ENCODE measurements around the gene SPINT1. TPM values are rescaled to one million over a fixed set of nuclear protein-coding genes. Genes with fewer than 3 reads are reported as not detected.

Gene SPINT1
- total and polyA plus RNA-seq, 7 donors: 0.03 to 0.54 (median 0.19) TPM

DNA sequence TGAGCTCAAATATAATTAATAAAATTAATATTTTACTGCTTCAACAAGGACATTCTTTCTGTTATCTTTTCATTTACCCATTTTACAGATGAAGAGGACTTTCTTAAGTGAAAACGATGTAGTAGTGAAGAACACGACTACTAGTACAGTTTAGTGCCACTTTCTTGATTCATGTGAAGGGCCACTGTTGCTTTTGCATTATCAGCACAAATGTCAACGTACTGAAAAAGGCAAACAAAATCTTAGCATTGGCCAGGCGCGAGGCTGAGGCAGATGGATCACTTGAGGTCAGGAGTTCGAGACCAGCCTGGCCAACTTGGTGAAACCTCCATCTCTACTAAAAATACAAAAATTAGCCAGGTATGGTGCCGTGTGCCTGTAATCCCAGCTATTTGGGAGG lies 24.8 kb upstream of the SPINT1 start:
- TF ChIP-seq, protein P1, sequence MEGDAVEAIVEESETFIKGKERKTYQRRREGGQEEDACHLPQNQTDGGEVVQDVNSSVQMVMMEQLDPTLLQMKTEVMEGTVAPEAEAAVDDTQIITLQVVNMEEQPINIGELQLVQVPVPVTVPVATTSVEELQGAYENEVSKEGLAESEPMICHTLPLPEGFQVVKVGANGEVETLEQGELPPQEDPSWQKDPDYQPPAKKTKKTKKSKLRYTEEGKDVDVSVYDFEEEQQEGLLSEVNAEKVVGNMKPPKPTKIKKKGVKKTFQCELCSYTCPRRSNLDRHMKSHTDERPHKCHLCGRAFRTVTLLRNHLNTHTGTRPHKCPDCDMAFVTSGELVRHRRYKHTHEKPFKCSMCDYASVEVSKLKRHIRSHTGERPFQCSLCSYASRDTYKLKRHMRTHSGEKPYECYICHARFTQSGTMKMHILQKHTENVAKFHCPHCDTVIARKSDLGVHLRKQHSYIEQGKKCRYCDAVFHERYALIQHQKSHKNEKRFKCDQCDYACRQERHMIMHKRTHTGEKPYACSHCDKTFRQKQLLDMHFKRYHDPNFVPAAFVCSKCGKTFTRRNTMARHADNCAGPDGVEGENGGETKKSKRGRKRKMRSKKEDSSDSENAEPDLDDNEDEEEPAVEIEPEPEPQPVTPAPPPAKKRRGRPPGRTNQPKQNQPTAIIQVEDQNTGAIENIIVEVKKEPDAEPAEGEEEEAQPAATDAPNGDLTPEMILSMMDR (IDR thresholded peaks at IDR 0.05): no peak
- H3K4me3 ChIP-seq: no peak overlapping the region
- no peaks in the 10 kb centered on the region for H3K27me3 ChIP-seq (ENCODE audit: insufficient read depth in 3 of 3, low read length in 2 of 3)
- DNase-seq (no peak), ATAC-seq (no peak)
- intact Hi-C loops (cut with DNase I): no loop called here
- H3K36me3 ChIP-seq (ENCODE audit: insufficient read depth in 1 of 2, low read depth in 1 of 2): peaks cover 0 to 12% of the 10 kb centered on the region in 2 donors
- no peaks in the 10 kb centered on the region for H3K9me3 ChIP-seq
- no peaks in the 10 kb centered on the region for H3K4me1 ChIP-seq
- WGBS, 3 donors: 79 to 87% (median 87%) methylated on average over 7 of the region's 7 CpGs
- no peak overlapping the region for H3K27ac ChIP-seq

DNA sequence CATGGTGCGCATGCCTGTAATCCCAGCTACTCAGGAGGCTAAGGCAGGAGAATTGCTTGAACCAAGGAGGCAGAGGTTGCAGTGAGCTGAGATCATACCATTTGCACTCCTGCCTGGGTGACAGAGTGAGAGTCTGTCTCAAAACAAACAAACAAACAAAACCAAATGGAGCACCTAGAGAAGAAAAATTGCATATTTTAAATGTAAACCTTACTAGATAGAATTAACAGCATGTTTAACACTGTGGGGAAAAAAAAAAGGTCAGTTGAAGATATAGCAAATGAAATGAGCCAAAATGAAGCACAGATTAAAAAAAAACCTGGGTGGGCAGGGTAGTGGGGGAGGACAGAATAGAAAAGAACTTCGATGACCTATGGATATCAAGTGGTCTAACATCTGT lies 22.7 kb upstream of the SPINT1 start:
- WGBS, 3 donors: 85 to 89% (median 87%) methylated on average over 2 of the region's 2 CpGs
- no peaks in the 10 kb centered on the region for H3K9me3 ChIP-seq
- H3K36me3 ChIP-seq (ENCODE audit: insufficient read depth in 1 of 2, low read depth in 1 of 2): no peaks in the 10 kb centered on the region
- no peaks in the 10 kb centered on the region for H3K27me3 ChIP-seq (ENCODE audit: insufficient read depth in 3 of 3, low read length in 2 of 3)
- ATAC-seq (no peak), DNase-seq (no peak)
- H3K27ac ChIP-seq: no peak overlapping the region
- TF ChIP-seq, protein P1 (IDR thresholded peaks at IDR 0.05): no peak
- intact Hi-C loops (cut with DNase I): no loop called here
- H3K4me3 ChIP-seq: no peak overlapping the region
- no peaks in the 10 kb centered on the region for H3K4me1 ChIP-seq

GRCh38 chr15:40823572-40824343 lies 20.1 kb upstream of the SPINT1 start:
- Histone ChIP-seq H3K4me1 (no peaks in the 10 kb centered on the region), H3K36me3 (ENCODE audit: insufficient read depth in 1 of 2, low read depth in 1 of 2) (no peaks in the 10 kb centered on the region), H3K27ac (no peak overlapping the region), H3K27me3 (ENCODE audit: insufficient read depth in 3 of 3, low read length in 2 of 3) (no peaks in the 10 kb centered on the region), H3K4me3 (no peak overlapping the region), H3K9me3 (no peaks in the 10 kb centered on the region)
- WGBS, 3 donors: 83 to 100% (median 86%) methylated on average over 1 of the region's 1 CpG
- intact Hi-C loops (cut with DNase I): no loop called here
- ATAC-seq: no peak
- TF ChIP-seq, protein P1 (IDR thresholded peaks at IDR 0.05): no peak
- no peak for DNase-seq

- Histone ChIP-seq H3K4me1 (no peaks in the 10 kb centered on the region), H3K27me3 (ENCODE audit: insufficient read depth in 3 of 3, low read length in 2 of 3) (peaks cover 0 to 1% (median 0%) of the 10 kb centered on the region in 3 donors), H3K27ac (no peak overlapping the region), H3K36me3 (ENCODE audit: insufficient read depth in 1 of 2, low read depth in 1 of 2) (no peaks in the 10 kb centered on the region), H3K4me3 (no peak overlapping the region), H3K9me3 (no peaks in the 10 kb centered on the region)
- DNase-seq (no peak), ATAC-seq (no peak)
- 56 to 62% (median 58%) methylated on average over 5 of the region's 5 CpGs for WGBS, 3 donors
- TF ChIP-seq, protein P1 (IDR thresholded peaks at IDR 0.05): no peak
- intact Hi-C loops (cut with DNase I): no loop called here
Observed at GRCh38 chr15:40825661-40826422, 18.0 kb upstream of the SPINT1 start.

Data from psoas muscle (tissue), 8 donors.